H1 (cell line): ENCODE results near the gene CD72. TPM values are rescaled to one million over a fixed set of nuclear protein-coding genes. Genes with fewer than 3 reads are reported as not detected.

Source experiments
- CHD7 ChIP-seq: fragments of 300-600 bp; sonication (generic); IDR thresholded peaks from 2 replicates; pipeline ENCODE4 v1.7.1; 2012; ENCODE audit warnings: low read length, moderate library complexity, mild to moderate bottlenecking, inconsistent platforms; ENCODE audit not compliant: insufficient replicate concordance
- FOSL1 ChIP-seq: IDR thresholded peaks from 2 replicates; pipeline ENCODE4 v1.6.1; 2011; ENCODE audit warnings: mild to moderate bottlenecking, low read depth, low read length, moderate library complexity; ENCODE audit not compliant: insufficient read depth
- POLR2A ChIP-seq, 2 experiments: IDR thresholded peaks; 1 replicate in 1 of 2; 2 replicates in 1 of 2; pipeline ENCODE4 v1.6.1; 2011; ENCODE audit warnings: low read depth in 2 of 2, low read length in 2 of 2, mild to moderate bottlenecking in 2 of 2; ENCODE audit errors: control extremely low read depth in 1 of 2
- POU5F1 ChIP-seq: IDR thresholded peaks from 2 replicates; pipeline ENCODE4 v1.6.1; 2011; ENCODE audit warnings: low read depth, mild to moderate bottlenecking, low read length, moderate library complexity
- RXRA ChIP-seq: IDR thresholded peaks from 2 replicates; pipeline ENCODE4 v1.6.1; 2011; ENCODE audit warnings: low read depth, mild to moderate bottlenecking, low read length, moderate library complexity; ENCODE audit not compliant: insufficient read depth
- SIX5 ChIP-seq: IDR thresholded peaks from 2 replicates; pipeline ENCODE4 v1.6.1; 2011; ENCODE audit warnings: mild to moderate bottlenecking, low read depth, low read length
- polyA plus RNA-seq, 7 experiments: library from polyadenylated mRNA; depleted of rRNA in 3 of 7; stranded (reverse) in 5 of 7; unstranded in 2 of 7; fragments of >200 nt in 5 of 7; fragments of 200-250 nt in 2 of 7; gene quantifications; 1 replicate in 5 of 7; 2 replicates in 1 of 7; 4 replicates in 1 of 7; pipeline versions ENCODE4 v1.2.1 to v1.2.3, GENCODE V29; 2011 to 2013; ENCODE audit warnings: missing spikeins in 2 of 7, mixed read lengths in 2 of 7
- total RNA-seq: library from RNA; stranded (reverse); fragmentation: NEBNext Ultra II Directional; extraction: Animal tissue kit (Norgen Biotek cat#: 25700); gene quantifications from 2 replicates; pipeline ENCODE4 v1.2.1, GENCODE V29; 2021
- TF ChIP-seq, protein P1 (sequence below): IDR thresholded peaks from 2 replicates; pipeline ENCODE4 v1.6.1; 2012; ENCODE audit warnings: inconsistent platforms

The CD72 gene
- total and polyA plus RNA-seq, 2 of the 8 experiments (the other 6 are each of a cell fraction or from before 2014, with no cell fraction given) = 4.0 to 4.5 TPM

- TF ChIP-seq, protein P1, sequence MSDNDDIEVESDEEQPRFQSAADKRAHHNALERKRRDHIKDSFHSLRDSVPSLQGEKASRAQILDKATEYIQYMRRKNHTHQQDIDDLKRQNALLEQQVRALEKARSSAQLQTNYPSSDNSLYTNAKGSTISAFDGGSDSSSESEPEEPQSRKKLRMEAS = no peak
- TF ChIP-seq FOSL1 (no peak), POU5F1 (no peak), RXRA (no peak), CHD7 (no peak), POLR2A (IDR thresholded peaks at IDR 0.05; ENCODE audit: control extremely low read depth in 1 of 2, low read depth in 2 of 2, low read length in 2 of 2) (no peak), SIX5 (no peak)
Measured at GRCh38 chr9:35661756-35662350, 43.6 kb upstream of the CD72 start (continued).
